Amniotic epithelial cell (primary cell): ENCODE results near the gene PGA5.

ENCODE experiments used
- DNase-seq: peaks from one replicate; pipeline ENCODE4 v3.0.0-alpha.2; 2010; ENCODE audit warnings: low read depth

The PGA5 gene

DNA sequence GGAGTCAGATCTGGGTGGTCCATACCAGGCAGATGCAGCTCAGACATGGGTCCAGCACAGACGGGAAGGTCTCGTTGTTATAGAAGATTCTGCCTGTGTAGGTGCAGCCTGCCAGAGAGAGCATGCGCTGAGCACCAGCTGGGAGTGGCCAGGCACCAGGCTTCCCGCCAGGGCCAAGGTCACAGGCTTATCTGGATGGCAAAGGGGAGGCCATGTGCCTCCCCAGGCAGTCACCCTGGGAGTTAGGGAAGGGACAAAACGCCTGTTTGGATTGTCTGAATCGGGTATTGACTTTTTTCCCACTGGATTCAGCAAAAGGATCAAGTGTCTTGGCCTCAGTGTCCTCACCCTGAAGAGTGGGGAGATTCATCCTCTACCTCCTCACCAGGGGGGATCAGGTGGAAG lies 26.5 kb downstream of the PGA5 start:
- no peak for DNase-seq

DNA sequence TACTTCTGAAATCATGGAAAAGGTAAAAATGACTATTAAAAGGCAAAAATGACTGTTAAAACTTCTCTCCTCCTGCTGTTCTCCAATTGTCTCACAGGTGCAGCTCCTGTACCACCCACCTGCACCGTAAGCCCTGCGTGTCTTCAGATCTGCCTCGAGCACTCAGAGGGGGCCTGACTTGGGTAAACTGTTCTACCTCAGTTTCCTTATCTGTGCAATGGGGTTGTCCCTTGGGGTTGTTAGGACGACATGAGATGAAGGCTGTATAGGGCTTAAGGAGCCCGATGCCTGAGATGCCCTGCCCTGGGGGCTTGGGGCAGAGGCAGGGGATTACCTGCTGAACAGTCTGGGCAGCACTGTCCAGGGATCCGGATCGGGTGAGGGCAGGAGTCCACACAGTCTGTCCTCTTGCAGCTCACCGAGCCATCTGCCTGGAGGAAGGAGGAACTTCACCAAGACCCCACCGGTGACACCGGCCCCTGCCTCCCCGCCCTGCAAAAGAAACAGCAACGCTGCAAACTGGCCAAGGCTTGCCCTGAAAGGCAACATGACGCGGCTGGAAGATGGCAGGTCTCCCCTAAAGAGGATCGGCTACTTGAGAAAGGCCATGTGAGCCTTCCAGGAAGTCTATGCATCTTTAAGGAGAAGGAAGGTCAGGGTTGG lies 27.7 kb downstream of the PGA5 start:
- DNase-seq, result no peak

DNA sequence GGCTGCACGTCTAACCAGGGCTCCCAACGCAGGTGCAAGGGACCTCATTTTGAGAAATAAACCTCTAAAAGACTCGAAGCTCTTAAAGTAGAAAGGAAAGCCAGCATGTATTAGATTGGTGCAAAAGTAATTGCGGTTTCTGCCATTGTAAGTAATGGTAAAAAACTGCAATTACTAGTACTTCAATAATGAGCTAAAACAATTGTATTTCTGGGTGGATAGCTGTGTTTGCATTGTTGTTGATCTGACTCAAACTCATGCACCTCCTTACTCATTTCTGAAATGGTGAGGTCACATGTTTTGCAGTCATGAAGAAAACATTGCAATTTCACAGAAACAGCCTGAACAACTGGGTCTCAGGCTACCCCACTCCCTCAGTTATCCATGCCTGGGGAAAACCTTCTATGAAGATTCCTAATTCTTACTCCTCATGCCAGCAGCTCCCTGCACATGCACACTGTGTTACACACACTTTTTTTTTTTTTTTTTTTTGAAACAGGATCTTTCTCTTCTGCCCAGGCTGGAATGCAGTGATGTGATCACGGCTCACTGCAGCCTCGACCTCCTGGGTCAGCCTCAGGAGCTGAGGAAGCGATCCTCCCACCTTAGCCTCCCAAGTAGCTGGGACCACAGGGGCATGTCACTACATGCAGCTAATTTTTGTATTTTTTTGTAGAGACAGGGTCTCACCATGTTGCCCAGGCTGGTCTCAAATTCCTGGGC lies 29.5 kb downstream of the PGA5 start:
- peak; percentile 59 for DNase-seq

DNA sequence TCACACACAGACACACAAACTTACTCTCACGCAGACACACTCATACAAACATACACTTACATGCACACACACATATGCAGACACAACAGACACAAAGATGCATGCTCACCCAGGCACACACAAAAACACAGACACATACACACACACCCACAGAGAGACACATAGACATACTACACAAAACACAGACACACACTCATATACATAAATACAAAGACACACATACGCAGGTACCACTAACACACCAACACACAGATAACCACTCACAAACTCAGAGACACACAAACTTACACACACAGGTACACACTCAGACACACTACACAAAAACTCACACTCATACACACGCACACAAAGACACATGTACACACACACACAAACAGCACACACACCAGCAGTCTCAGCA lies 31.8 kb downstream of the PGA5 start:
- no peak for DNase-seq

DNA sequence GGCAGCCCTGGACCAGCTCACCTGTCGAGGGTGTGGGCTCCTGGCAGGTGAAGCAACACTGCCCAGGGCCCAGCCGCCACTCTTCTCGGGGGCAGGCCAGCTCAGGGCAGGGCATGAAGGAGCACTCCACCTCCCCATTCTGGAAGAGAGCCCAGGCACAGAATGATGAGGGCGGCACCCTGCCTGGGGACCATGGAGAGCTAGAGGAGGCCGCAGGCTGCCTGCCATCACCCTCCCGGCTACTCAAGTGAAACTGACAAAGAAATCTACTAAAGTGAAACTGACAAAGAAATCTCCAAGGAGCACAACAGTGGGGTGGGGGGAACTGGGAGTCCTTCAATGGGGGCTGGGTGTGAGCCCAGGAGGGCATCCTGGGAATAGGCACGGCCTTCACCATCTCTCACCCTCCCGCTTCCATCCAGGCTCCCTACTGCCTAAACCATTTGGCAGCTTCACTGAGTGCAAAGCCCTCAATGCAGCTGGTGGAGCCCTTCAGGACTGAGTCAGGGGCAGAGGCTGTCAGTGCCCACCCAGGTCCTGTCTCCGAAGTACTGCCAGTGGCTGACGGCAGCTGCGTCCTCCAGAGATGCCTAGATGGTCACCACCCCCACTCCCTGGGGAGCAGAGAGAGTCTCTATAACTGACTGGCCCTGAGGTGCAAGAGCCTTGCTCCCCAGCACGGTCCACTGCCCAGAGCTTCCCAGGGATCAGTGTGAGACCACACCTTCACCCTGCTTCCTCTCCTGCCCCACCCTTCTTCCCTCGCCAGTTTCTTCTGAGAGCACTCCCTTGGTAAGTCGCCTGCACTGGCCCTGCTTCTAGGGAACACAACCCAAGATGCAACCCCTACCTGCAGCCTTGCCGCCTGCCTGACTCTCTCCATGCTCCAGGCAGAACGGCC lies 32.5 kb downstream of the PGA5 start:
- no peak for DNase-seq

DNA sequence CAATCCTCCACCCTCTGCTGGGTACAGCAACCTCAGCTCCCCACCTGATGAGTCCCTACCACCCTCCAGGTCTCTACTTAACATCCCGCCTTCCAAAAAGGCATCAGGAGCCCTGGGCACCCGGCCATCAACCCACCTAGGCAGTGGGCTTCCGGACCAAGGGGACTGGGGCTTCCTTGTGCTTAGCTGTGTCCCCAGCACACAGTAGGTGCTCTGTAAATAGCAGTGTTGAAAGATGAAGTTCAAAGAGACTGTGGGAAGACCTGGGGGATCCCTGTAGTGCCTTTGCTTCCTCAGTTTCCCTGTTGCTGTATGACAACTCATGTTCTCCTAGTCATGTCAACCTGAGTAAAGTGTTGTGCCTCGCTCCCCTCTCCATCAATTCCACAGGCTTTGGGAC lies 33.1 kb downstream of the PGA5 start:
- DNase-seq, result no peak

DNA sequence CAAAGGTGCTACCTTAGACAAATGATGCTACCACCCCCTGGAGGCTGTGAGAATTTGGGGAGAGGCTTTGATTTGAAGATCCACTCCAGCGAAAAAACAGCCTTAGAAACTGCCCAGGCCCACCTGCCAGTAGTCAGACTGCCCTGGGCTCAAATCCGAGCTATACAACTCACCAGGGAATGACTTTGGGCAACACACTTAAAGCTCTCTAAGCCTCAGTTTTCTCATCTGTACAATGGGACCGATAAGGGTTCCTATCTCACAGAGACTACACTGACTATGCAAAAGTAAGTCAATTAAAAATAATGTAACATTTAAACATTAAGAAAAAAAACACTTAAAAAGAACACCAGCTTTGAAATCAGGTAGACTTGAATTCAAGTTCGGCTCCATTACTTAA lies 34.2 kb downstream of the PGA5 start:
- no peak for DNase-seq

DNA sequence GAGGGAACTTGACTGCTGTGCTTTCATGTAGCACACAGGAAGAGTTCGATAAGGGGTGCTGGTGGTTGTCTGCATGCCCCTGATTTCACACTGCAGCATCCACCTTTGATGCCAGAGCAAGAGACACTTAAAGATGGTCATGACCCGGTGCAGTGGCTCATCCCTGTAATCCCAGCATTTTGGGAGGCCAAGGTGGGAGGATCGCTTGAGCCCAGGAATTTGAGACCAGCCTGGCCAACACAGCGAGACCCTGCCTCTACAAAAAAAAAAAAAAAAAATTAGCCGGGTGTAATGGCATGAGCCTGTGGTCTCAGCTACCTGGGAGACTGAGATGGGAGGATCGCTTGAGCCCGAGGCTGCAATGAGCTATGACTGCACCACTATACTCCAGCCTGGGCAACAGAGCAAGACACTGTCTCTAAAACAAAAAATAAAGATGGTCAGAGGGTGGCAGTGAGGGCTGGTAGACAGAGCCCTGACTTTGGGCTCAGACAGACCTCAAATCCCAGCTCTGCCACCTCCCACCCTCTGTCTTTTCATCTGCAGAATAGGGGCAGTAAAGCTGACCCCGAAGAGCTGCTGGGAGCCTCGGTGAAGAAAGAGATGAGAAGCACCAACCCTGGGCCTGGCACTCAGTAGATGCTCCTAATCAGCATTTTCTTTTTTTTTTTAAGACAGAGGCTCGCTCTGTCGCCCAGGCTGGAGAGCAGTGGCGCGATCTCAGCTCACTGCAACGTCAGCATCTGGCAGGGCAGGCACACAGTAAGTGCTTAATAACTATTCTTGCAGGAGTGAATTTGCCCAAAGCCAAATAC lies 36.4 kb downstream of the PGA5 start:
- no peak for DNase-seq

DNA sequence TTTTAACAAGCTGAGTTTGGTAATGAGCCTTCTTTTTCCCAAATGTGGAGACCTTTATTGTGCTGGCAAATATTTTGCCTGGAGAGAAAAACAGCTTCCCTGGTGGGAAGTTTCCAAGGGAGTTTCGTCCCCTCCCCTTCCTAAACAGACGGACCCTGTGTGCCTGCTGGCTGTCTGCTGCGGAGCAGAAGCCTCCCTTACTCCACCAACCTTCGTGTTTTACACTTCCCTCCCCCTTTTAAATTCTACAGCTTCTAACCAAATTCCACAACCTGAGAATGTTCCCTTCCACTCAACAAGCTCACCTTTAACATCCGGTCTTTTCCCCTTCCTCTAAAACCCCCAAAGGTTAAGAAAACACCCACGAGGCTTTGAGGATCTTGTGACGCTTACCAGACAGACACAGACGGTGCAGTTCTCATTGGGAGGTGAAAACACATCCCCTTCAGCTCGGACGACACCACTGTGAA lies 37.1 kb downstream of the PGA5 start:
- DNase-seq, result no peak

DNA sequence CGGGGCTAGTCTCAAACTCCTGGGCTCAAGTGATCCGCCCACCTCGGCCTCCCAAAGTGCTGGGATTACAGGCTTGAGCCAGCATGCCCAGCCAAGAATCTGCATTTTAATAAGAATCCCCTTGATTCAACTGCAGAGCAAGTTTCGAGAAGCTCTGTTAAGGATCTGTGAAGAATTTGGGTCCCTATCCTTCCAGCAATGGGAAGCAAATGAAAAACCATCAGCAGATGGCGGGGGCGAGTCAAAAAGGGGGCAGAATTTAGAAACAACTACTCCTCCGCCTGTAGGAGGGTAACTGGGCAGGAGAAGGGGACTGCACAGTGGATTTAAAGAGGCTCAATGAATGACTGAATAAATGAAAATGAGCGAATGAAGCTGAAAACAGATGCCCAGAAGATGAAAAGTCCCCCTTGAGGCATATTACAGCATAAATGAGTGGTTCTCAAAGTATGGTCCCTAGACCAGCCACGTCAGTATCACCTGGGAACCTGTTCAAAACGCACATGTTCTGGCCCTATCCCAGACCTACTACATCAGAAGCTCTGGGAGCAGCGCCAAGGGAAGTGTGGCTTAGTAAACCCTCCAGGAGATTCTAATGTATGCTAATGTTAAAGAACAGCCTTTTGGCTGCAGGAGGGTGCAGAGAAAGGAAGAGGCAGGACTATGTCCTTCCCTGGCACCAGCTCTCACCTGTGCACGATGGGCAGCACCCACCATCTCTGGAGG lies 39.1 kb downstream of the PGA5 start:
- no peak for DNase-seq

DNA sequence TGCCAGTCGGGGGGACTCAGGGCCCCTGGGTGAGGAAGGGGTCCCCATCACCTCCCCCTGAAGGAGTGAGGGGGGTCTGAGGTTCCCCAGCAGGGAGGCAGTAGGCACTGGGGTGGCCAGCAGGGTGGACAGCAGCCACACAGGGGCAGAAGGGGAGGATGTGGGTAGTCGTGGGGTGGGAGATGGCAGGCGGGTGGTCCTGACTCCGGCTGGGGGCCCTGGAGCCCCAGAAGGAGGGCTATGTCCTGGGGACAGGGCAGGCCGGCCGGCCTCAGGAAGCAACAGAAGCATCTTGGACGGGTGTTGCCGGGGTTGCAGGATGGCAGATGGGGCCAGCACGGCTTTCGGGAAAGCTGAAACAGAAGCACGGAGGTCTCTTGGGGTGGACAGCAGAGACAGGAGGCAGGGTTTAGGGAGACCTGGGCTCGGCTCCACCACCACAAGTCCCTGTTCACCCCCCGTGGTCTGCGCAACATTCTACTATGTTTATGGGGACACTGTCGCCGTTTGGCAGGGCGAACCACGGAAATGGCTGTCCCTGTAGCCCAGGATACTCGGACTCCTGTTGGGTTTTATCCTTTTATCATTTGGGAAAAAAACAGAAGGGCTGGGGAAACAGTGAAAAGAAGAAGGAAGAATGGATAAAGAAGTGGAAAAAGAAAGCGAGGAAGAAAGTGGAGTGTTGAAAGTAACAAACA lies 40.1 kb downstream of the PGA5 start:
- DNase-seq, result no peak

DNA sequence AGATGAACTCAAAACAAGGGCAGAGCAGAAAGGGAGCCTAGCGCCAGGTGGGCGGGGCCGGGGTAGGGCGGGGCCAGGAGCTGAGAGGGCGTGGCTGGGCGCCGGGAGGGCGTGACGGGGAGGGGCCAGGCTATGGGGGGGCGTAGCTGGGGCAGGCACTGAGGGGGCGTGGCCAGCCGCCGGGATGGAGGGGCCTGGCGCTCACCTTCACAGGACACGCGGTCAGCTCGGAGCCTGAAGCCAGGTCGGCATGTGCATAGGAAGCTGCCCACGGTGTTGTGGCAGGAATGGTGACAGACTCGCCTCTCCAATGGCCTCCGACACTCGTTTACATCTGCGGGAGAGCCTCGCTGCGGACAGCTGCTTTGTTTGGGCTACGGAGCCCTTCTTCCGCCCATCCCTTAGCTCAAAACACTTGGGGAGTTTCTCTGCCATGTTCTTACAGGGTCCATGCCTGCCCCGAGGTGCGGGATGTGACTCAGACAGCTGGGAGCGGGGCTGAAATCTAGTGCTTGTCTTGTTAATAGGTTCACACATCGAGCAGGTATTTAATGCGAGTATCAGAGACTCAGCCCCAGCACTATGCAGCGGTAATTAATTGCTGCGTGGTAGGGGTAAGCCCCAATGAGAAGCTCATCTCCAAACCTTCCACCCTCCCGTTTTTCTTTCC lies 40.7 kb downstream of the PGA5 start:
- DNase-seq, result peak; percentile 26

DNA sequence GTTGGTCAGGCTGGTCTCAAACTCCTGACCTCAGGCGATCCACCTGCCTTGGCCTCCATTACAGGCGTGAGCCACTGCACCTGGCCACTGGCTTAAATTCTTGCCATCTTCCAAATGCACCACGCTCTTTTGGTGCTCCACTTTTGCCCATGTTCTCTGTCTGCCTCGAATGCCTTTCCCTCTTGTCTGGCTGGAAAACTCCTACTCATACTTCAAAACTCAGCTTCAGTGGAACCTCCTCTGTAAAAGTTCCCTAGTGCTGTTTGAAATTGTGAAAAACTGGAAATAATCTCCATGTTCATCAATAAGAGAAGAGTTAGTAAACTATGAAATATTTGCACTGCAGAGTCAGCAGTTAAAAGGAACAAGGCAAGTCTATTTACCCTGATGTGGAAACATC lies 42.6 kb downstream of the PGA5 start:
- DNase-seq, result no peak

DNA sequence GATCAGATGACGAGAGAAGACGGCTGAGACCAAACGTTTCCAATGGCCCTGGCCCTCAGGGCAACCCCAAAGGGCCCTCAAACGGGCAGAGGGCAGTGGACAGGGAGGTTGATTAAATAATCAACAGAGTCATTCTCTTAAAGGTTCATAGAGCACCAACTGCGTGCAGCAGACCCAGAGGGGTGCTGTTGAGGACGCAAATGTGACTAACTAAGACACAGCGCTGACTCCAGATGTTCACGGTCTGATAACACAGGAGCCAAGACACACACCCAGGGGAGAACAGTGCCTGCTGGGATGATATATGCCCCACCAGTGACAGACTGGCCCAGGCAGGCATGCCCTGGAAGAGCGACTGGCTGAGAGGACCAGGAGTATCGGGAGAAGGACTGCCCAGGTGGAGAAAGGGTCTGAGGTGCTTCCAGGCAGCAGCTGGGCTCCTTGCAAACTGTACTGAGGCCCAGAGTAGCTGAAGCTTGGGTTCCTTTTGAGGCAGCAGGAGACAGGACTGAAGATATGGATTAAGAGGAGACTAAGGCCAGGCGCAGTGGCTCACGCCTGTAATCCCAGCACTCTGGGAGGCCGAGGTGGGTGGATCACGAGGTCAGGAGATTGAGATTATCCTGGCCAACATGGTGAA lies 46.5 kb downstream of the PGA5 start:
- no peak for DNase-seq

DNA sequence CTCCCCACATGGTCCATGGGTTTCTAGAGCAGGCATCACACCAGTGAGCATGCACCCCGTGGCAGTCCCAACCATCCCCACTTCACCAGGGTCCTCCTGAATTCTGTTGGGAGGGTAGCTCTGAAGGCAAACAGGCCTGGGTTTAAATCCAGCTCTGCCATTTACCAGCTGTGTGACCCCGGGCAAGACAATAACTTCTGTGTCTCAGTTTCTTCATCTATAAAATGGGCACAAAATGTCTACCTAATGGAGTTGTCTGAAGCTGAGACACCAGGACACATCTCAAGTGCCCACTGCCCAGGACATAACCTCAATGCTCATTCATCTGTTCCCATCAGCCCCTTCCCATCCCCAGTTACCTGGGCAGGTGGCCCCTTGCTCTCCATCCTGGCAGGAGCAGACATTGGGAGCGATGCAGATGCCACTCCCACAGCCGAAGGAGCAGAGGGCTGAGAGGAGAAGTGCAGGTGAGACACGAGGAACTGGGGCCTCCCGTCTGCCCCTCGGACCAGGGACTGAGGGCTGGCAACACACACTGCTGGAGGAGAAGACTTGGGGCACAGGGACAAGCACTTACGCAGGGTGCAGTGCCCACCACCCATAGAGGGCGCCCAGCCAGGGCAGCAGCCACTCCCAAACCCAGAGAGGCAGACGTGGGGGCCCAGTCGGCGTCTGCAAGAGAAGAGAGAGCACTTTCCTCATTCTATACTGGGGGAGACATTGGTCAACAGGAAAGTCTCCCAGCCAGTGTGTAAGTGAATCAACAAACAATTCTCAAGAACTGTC lies 50.1 kb downstream of the PGA5 start:
- DNase-seq, result no peak

DNA sequence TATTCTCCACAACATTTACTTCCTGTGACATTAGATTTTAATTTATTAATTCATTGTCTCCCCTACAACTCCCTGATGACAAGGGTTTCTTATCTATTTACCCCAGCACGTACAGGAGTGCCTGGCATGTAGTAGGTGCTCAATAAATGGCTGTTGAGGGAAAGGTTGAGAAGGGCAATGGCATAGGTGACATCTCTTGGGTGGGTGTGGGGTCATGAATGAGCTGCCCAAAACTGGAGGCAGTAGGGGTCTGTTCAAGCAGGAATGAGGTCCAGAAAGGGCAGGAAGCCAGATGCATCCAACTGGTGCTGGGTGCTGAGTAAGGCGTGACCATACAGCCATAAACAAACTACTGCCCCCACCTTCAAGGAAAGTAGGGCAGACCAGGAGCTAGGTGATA lies 51.4 kb downstream of the PGA5 start:
- DNase-seq, result no peak

DNA sequence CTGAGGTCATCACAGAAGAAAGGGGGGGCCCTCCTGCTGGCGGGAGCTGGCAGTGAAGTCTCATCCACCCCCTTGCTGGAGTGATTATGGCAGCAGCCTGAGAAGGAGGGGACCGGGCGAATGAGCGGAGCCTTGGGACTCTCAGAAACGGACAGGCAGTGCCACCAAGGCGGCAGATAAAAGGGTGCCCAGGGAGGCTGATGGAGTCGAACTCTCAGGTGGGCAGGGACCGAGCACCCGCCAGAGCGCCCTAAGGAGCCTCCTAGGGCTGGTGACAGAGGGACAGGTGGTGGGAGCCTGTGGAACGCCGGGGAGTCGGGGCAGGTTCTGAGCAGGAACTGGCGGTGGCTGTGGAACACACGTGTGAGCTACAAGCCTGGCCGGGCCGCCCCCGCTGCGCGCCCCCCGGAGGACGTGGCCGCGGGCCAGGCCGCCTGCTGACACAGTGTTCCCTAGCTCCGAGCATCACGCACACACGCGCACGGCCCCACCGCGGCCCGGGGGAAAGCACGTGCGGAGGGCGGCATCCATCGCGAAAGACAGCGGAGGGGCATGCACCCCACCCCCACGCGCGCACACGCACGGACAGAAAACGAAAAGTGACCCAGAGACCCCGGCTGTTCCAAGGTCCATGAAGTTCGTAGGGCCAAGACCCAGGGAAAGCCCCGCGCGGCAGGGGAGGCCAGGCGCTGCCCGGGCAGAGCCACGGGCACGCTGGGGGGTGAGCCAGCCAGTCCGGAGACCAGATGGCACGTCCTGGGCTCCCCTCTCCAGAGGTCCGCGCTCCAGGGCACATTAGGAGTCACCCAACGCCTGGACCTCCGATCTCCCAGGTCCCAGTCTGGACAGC lies 53.1 kb downstream of the PGA5 start:
- DNase-seq, result no peak
